GM12878 (cell line): Measurements from ENCODE around the gene C10orf143.

Experiments used
- ASH2L ChIP-seq: fragments of 300-600, 200-600 bp; sonication (generic); IDR thresholded peaks from 2 replicates; pipeline ENCODE4 v1.6.1; 2017; ENCODE audit warnings: low read depth, mild to moderate bottlenecking, borderline replicate concordance
- BCLAF1 ChIP-seq: fragments of 450-650 bp; IDR thresholded peaks from 2 replicates; pipeline ENCODE4 v1.6.1; 2017; ENCODE audit warnings: antibody characterized with exemption, mild to moderate bottlenecking, moderate library complexity
- BHLHE40 ChIP-seq, 2 experiments: fragments of 450-650 bp in 1 of 2; IDR thresholded peaks; 2 replicates each; pipeline ENCODE4 v1.6.1; 2011 to 2017; ENCODE audit warnings: low read depth in 2 of 2, borderline replicate concordance in 1 of 2, improper control_type of control experiment in 1 of 2, low read length in 1 of 2, mild to moderate bottlenecking in 1 of 2
- CBFB ChIP-seq: IDR thresholded peaks from 2 replicates; pipeline ENCODE4 v1.6.1; 2016; ENCODE audit warnings: antibody characterized with exemption, low read depth
- CREB1 ChIP-seq: IDR thresholded peaks from 2 replicates; pipeline ENCODE4 v1.6.1; 2012; ENCODE audit warnings: low read depth, mild to moderate bottlenecking, inconsistent platforms
- CTCF ChIP-seq, 3 experiments: IDR thresholded peaks in 2 of 3; conservative IDR thresholded peaks in 1 of 3; 2 replicates each; pipeline ENCODE4 v1.5.1; 2011; ENCODE audit warnings: low read depth in 3 of 3, low read length in 3 of 3, mild to moderate bottlenecking in 3 of 3, control low read depth in 2 of 3, moderate library complexity in 2 of 3, inconsistent platforms in 1 of 3, mixed read lengths in 1 of 3; ENCODE audit not compliant: control insufficient read depth in 2 of 3, insufficient read depth in 1 of 3; ENCODE audit errors: extremely low read depth in 1 of 3
- ESRRA ChIP-seq: IDR thresholded peaks from 2 replicates; pipeline ENCODE4 v1.6.1; 2012; ENCODE audit warnings: mild to moderate bottlenecking, low read length, improper control_type of control experiment
- EZH2 ChIP-seq: IDR thresholded peaks from 2 replicates; pipeline ENCODE4 v1.6.1; 2012; ENCODE audit warnings: low read depth, mild to moderate bottlenecking, control low read depth, inconsistent platforms, low read length, borderline replicate concordance; ENCODE audit not compliant: control insufficient read depth
- NFIC ChIP-seq: IDR thresholded peaks from 2 replicates; pipeline ENCODE4 v1.6.1; 2012; ENCODE audit warnings: low read depth, mild to moderate bottlenecking, inconsistent platforms, low read length, moderate library complexity
- POLR2AphosphoS5 ChIP-seq: IDR thresholded peaks from 2 replicates; pipeline ENCODE4 v1.6.1; 2011; ENCODE audit warnings: mild to moderate bottlenecking, low read length, inconsistent platforms
- SP1 ChIP-seq: IDR thresholded peaks from one replicate; pipeline ENCODE4 v1.6.1; 2011; ENCODE audit warnings: low read depth, low read length
- TAF1 ChIP-seq: IDR thresholded peaks from 2 replicates; pipeline ENCODE4 v1.6.1; 2011; ENCODE audit warnings: mild to moderate bottlenecking, low read depth, low read length, borderline replicate concordance
- TCF7 ChIP-seq: IDR thresholded peaks from 2 replicates; pipeline ENCODE4 v1.6.1; 2014; ENCODE audit warnings: antibody characterized with exemption, borderline replicate concordance

DNA sequence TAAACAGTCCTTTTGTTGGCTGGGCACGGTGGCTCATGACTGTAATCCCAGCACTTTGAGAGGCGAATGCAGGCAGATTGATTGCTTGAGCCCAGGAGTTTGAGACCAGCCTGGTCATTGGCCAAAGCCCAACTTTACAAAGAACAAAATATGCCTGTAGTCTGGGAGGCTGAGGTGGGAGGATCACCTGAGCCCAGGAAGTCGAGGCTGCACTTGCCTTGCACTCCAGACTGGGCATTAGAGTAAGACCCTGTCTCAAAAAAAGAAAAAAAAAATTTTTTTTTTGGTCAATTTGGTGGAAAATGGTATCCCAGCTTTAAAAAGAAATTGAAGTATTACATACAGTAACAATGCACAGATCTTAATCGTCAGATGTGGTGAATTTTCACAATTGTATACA, 30.4 kb upstream of the C10orf143 start:
- no peak for TF ChIP-seq CTCF (IDR thresholded peaks at IDR 0.05 in 2 of 3, conservative IDR thresholded peaks at IDR 0.05 in 1 of 3; ENCODE audit: control insufficient read depth in 2 of 3, extremely low read depth in 1 of 3, insufficient read depth in 1 of 3, low read depth in 3 of 3, low read length in 3 of 3)
- TF ChIP-seq BCLAF1: no peak
- TF ChIP-seq CBFB: no peak
- no peak for TF ChIP-seq POLR2AphosphoS5
- TF ChIP-seq TCF7: no peak
- TF ChIP-seq ASH2L: no peak
- TF ChIP-seq ESRRA: no peak
- TF ChIP-seq BHLHE40 (IDR thresholded peaks at IDR 0.05; ENCODE audit: borderline replicate concordance in 1 of 2, low read depth in 2 of 2, low read length in 1 of 2): no peak
- TF ChIP-seq TAF1: no peak
- no peak for TF ChIP-seq CREB1
- no peak for TF ChIP-seq SP1
- no peak for TF ChIP-seq EZH2
- TF ChIP-seq NFIC: no peak
